DOHH2 (cell line): ENCODE data around the gene SFI1.

ENCODE experiments used
- EZH2phosphoT487 ChIP-seq: fragments of 200-600 bp; sonication (generic); IDR thresholded peaks from 2 replicates; pipeline ENCODE4 v1.6.1; 2017; ENCODE audit warnings: borderline replicate concordance, mild to moderate bottlenecking, antibody characterized with exemption, low read length, moderate library complexity, mixed read lengths
- TF ChIP-seq, protein P1 (sequence below): fragments of 200-600 bp; sonication (generic); IDR thresholded peaks from one replicate; pipeline ENCODE4 v1.5.1; 2014; ENCODE audit warnings: antibody characterized with exemption, mild to moderate bottlenecking, low read depth, low read length; ENCODE audit not compliant: poor library complexity, severe bottlenecking

DNA sequence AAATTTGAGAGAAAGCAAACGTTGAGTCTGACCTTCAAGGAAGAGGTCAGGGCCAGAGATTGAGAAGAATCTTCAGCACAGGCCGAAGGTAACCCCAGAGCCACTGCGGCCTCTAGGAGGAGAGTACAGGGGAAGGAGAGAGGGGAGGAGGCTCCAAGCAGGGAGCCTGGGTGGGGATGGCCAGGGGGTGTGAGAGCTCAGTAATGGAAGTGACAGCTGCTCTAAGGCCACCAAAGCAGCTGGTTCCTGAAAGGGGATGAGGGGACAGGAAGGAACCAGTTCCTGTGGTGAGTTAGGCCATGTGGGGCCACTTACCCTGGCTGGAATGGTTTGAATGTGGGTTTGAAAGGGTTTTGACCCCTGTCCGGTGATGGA is 119.6 kb downstream of the SFI1 start:
- TF ChIP-seq, protein P1, sequence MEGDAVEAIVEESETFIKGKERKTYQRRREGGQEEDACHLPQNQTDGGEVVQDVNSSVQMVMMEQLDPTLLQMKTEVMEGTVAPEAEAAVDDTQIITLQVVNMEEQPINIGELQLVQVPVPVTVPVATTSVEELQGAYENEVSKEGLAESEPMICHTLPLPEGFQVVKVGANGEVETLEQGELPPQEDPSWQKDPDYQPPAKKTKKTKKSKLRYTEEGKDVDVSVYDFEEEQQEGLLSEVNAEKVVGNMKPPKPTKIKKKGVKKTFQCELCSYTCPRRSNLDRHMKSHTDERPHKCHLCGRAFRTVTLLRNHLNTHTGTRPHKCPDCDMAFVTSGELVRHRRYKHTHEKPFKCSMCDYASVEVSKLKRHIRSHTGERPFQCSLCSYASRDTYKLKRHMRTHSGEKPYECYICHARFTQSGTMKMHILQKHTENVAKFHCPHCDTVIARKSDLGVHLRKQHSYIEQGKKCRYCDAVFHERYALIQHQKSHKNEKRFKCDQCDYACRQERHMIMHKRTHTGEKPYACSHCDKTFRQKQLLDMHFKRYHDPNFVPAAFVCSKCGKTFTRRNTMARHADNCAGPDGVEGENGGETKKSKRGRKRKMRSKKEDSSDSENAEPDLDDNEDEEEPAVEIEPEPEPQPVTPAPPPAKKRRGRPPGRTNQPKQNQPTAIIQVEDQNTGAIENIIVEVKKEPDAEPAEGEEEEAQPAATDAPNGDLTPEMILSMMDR, result no peak
- no peak for TF ChIP-seq EZH2phosphoT487
